Mucosa of descending colon (tissue), 3 donors: ENCODE data around the gene TMEM54. TPM values are rescaled to one million over a fixed set of nuclear protein-coding genes. Genes with fewer than 3 reads are reported as not detected.

Source experiments
- ATAC-seq: fragments of 200-7000 bp; cut with Tn5 transposase; one replicate; pipeline ENCODE4 v1.9.1; 2020; ENCODE audit warnings: mild to moderate bottlenecking, moderate library complexity
- DNase-seq, 3 donors: peaks; one replicate each; pipeline ENCODE4 v3.0.0-alpha.2; 2020
- H3K36me3 ChIP-seq: fragments of 200-600 bp; one replicate; pipeline ENCODE4 v1.8.0; 2021; ENCODE audit warnings: low read depth, mild to moderate bottlenecking
- H3K4me1 ChIP-seq: fragments of 200-600 bp; one replicate; pipeline ENCODE4 v1.8.0; 2021; ENCODE audit warnings: low read depth, mild to moderate bottlenecking
- H3K4me3 ChIP-seq: fragments of 200-600 bp; one replicate; pipeline ENCODE4 v1.8.0; 2021; ENCODE audit warnings: mild to moderate bottlenecking
- H3K9me3 ChIP-seq: fragments of 200-600 bp; one replicate; pipeline ENCODE4 v1.8.0; 2021; ENCODE audit warnings: mild to moderate bottlenecking
- CTCF ChIP-seq: fragments of 200-600 bp; IDR thresholded peaks from one replicate; pipeline ENCODE4 v1.8.0; 2022; ENCODE audit warnings: antibody characterized with exemption, mild to moderate bottlenecking
- intact Hi-C, 2 donors: fragments of 100-400 bp; cut with DNase I in 1 of 2; cut with micrococcal nuclease in 1 of 2; formaldehyde crosslinking; loops; one replicate each; pipeline versions ENCODE4 v1.11.0 to v1.11.1; 2022; cut with DNase I, micrococcal nuclease
- total RNA-seq, 3 donors: library from RNA; stranded (reverse); fragmentation: NEBNext Ultra II Directional in 2 of 3; extraction: Animal tissue kit (Norgen Biotek cat#: 25700) in 2 of 3; gene quantifications; one replicate each; pipeline versions ENCODE4 v1.2.1 to v1.2.4, GENCODE V29; 2021 to 2023
- donor health status: DM: no; HTN: no; CAD: no; lungs with moderate emphysema.
- donor health status: DM: no; HTN: no; CAD: no.
- donor health status: DM: no; HTN: yes; CAD: no.

Gene TMEM54
- total RNA-seq, 3 donors from 2014 or later: 426 to 995 (median 483) TPM

GRCh38 chr1:32933742-32934322 is 32.6 kb upstream of the TMEM54 start:
- no peak overlapping the region for H3K4me3 ChIP-seq
- TF ChIP-seq CTCF: no peak
- ATAC-seq (peak; percentile 84), DNase-seq (peak in 1 of 3 donors; percentile 93)
- H3K4me1 ChIP-seq: peaks cover 40% of the 10 kb centered on the region
- no peaks in the 10 kb centered on the region for H3K36me3 ChIP-seq
- intact Hi-C loops: loop anchor here (10.0 kb wide), 2 partner anchors 121 to 151 kb away; partner anchors contain the start of gene AZIN2 (in 1 of the 2)
- H3K9me3 ChIP-seq: no peaks in the 10 kb centered on the region

DNA sequence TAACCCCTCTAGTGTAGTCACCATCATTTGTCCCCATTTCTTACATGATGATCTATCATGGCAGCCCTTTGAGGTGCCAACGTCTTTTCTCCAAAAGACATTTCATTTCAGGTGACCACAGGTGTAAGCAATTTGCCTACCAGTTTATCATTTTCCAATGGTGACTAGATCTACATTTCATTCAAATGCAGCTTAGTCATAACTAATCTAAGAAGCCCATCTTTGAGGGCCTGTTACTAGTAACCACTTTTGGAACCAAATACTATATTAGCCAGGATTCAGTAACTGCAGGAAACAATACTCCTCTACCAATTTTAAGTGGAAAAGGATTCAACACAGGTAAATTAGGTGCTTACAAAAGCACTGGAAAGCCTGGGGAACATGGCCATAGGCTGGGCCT is 30.6 kb upstream of the TMEM54 start:
- no peaks in the 10 kb centered on the region for H3K9me3 ChIP-seq
- H3K4me1 ChIP-seq: peaks cover 31% of the 10 kb centered on the region
- ATAC-seq (no peak), DNase-seq (no peak)
- intact Hi-C loops: loop anchor here (10.0 kb wide), 2 partner anchors 123 to 153 kb away; partner anchors contain the start of gene AZIN2 (in 1 of the 2)
- no peaks in the 10 kb centered on the region for H3K36me3 ChIP-seq
- TF ChIP-seq CTCF: no peak
- H3K4me3 ChIP-seq: no peak overlapping the region

GRCh38 chr1:32929366-32929765 is 28.2 kb upstream of the TMEM54 start:
- intact Hi-C loops: no loop called here
- TF ChIP-seq CTCF: no peak
- DNase-seq: no peak
- no peak for ATAC-seq
- H3K36me3 ChIP-seq: no peaks in the 10 kb centered on the region
- no peaks in the 10 kb centered on the region for H3K9me3 ChIP-seq
- H3K4me3 ChIP-seq: no peak overlapping the region
- peaks cover 22% of the 10 kb centered on the region for H3K4me1 ChIP-seq

DNA sequence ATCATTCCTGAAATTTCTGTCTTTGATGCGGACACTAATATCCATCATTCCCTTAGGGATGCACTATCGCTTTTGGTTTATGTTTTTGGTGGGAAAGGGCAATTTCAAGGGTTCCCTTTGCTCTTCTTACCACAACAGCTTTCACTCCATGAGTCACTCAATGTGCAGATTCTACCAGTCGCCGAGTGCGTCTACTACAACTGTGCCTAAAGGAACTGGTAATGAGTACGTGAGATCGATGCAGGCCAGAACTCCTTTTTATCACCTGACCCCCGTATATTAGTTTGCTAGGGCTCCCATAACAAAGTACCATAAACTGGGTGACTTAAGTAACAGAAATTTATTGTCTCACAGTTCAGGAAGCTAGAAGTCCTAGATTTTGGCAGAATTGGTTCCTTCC is 27.5 kb upstream of the TMEM54 start:
- ATAC-seq (no peak), DNase-seq (no peak)
- Histone ChIP-seq H3K4me3 (no peak overlapping the region), H3K4me1 (peaks cover 16% of the 10 kb centered on the region), H3K9me3 (no peaks in the 10 kb centered on the region), H3K36me3 (no peaks in the 10 kb centered on the region)
- no peak for TF ChIP-seq CTCF
- intact Hi-C loops: no loop called here

DNA sequence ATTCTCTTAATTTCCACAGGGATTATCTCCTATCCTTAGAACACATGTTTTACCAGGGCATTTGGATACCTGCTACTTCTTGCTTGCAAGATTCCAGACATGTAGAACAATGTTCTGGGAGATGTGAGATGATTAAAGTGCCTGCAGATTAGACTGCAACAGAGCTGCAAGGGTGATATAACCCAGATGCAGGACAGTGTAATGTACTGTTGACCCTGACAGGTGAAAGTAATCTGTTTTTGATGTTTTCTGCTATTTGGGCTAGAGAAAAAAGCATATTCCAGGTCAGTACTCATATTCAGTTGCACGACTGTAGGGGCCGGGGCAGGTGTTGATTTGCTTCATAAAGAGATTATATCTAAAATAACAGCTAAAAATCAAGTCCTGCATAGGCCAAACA is 27.1 kb upstream of the TMEM54 start:
- H3K36me3 ChIP-seq: no peaks in the 10 kb centered on the region
- DNase-seq (no peak), ATAC-seq (no peak)
- H3K9me3 ChIP-seq: no peaks in the 10 kb centered on the region
- H3K4me3 ChIP-seq: no peak overlapping the region
- peaks cover 14% of the 10 kb centered on the region for H3K4me1 ChIP-seq
- intact Hi-C loops: no loop called here
- no peak for TF ChIP-seq CTCF

- no peak for TF ChIP-seq CTCF
- peaks cover 14% of the 10 kb centered on the region for H3K4me1 ChIP-seq
- no peaks in the 10 kb centered on the region for H3K36me3 ChIP-seq
- no peaks in the 10 kb centered on the region for H3K9me3 ChIP-seq
- intact Hi-C loops: no loop called here
- no peak for ATAC-seq
- no peak for DNase-seq
- H3K4me3 ChIP-seq: no peak overlapping the region
Measured at GRCh38 chr1:32927441-32927840, 26.3 kb upstream of the TMEM54 start.
